Body of pancreas (tissue), 4 donors: ENCODE results near the gene CAPN10. TPM values are rescaled to one million over a fixed set of nuclear protein-coding genes. Genes with fewer than 3 reads are reported as not detected.
A peak's percentile ranks its signal among the peaks of the same experiment; 100 is the strongest.

Experiments
- ATAC-seq: fragments of 150-250 bp; one replicate; pipeline ENCODE4 v1.9.1; 2016
- DNase-seq, 4 donors: peaks; one replicate each; pipeline ENCODE4 v3.0.0-alpha.2; 2019
- H3K27ac ChIP-seq, 4 donors: fragments of 200-600 bp; sonication (generic); 1 replicate in 3 of 4; 2 replicates in 1 of 4; pipeline versions ENCODE4 v1.5.1 to v1.6.1; 2016 to 2019; ENCODE audit warnings: mild to moderate bottlenecking in 1 of 4, mixed read lengths in 1 of 4, moderate library complexity in 1 of 4
- H3K27me3 ChIP-seq, 2 donors: fragments of 200-600 bp; sonication (generic); one replicate each; pipeline ENCODE4 v1.6.0; 2016; ENCODE audit warnings: mild to moderate bottlenecking in 1 of 2
- H3K36me3 ChIP-seq, 2 donors: fragments of 200-600 bp; sonication (generic); replicated peaks in 1 of 2; 2 replicates each; pipeline ENCODE4 v1.5.1; 2016; ENCODE audit warnings: low read depth in 2 of 2; ENCODE audit not compliant: insufficient read depth in 1 of 2
- H3K4me1 ChIP-seq: fragments of 200-600 bp; sonication (generic); one replicate; pipeline ENCODE4 v1.6.0; 2016
- H3K4me3 ChIP-seq, 2 donors: fragments of 200-600 bp; sonication (generic); 1 replicate in 1 of 2; 2 replicates in 1 of 2; pipeline ENCODE4 v1.5.1; 2016 to 2019
- H3K9me3 ChIP-seq, 3 donors: fragments of 200-600 bp; sonication (generic); 1 replicate in 2 of 3; 2 replicates in 1 of 3; pipeline ENCODE4 v1.5.1; 2016
- POLR2A ChIP-seq, 3 donors: fragments of 450-650 bp; IDR thresholded peaks; one replicate each; pipeline ENCODE4 v1.6.1; 2016; ENCODE audit warnings: antibody characterized with exemption in 3 of 3, mild to moderate bottlenecking in 2 of 3
- WGBS, 2 donors: methylation state at CpG; one replicate each; pipeline ENCODE4 v1.1.5; 2017; 5-methylcytosine and 5-hydroxymethylcytosine counted together
- intact Hi-C: fragments of 100-400 bp; cut with DNase I; formaldehyde crosslinking; loops from one replicate; pipeline ENCODE4 v1.15.1; 2023
- total RNA-seq, 2 donors: library from RNA; depleted of rRNA; stranded (reverse); fragments of >200 nt; gene quantifications; one replicate each; pipeline ENCODE4 v1.1.0, GENCODE V29; 2016
- TF ChIP-seq, protein P1 (sequence below), 7 experiments: fragments of 450-650 bp in 4 of 7; fragments of 200-600 bp in 3 of 7; sonication (generic) in 3 of 7; IDR thresholded peaks; one replicate each; pipeline ENCODE4 v1.5.1; 2016 to 2019; ENCODE audit warnings: antibody characterized with exemption in 7 of 7

CAPN10 gene
- total RNA-seq, 2 donors from 2014 or later: 16.3 to 34.3 TPM

GRCh38 chr2:240642061-240642805 is 55.7 kb downstream of the CAPN10 start:
- Histone ChIP-seq H3K4me3 (no peak overlapping the region), H3K27me3 (no peaks in the 10 kb centered on the region), H3K27ac (no peak overlapping the region), H3K9me3 (no peaks in the 10 kb centered on the region), H3K4me1 (no peaks in the 10 kb centered on the region), H3K36me3 (no peaks in the 10 kb centered on the region)
- WGBS, 2 donors: 79 to 87% methylated on average over 20 to 25 of the region's 36 CpGs
- TF ChIP-seq POLR2A (IDR thresholded peaks at IDR 0.05): no peak
- TF ChIP-seq, protein P1, sequence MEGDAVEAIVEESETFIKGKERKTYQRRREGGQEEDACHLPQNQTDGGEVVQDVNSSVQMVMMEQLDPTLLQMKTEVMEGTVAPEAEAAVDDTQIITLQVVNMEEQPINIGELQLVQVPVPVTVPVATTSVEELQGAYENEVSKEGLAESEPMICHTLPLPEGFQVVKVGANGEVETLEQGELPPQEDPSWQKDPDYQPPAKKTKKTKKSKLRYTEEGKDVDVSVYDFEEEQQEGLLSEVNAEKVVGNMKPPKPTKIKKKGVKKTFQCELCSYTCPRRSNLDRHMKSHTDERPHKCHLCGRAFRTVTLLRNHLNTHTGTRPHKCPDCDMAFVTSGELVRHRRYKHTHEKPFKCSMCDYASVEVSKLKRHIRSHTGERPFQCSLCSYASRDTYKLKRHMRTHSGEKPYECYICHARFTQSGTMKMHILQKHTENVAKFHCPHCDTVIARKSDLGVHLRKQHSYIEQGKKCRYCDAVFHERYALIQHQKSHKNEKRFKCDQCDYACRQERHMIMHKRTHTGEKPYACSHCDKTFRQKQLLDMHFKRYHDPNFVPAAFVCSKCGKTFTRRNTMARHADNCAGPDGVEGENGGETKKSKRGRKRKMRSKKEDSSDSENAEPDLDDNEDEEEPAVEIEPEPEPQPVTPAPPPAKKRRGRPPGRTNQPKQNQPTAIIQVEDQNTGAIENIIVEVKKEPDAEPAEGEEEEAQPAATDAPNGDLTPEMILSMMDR (IDR thresholded peaks at IDR 0.05): no peak
- ATAC-seq (no peak), DNase-seq (peak in 1 of 4 donors; percentile 8)
- intact Hi-C loops: no loop called here

DNA sequence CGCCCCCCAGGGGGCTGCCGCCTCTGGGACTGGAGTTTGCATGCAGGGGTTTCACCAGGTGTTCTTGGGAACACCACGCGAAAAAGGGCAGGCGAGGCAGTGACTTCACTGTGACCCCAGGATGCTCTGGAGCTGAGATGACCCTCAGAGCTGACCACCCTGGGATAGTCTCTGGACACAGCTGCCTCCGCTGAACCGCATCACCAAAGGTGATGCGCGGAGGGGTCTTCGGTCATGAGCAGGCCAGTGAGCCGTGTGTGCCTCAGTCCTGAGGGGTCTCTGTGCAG is 56.2 kb downstream of the CAPN10 start:
- ATAC-seq: no peak
- Histone ChIP-seq H3K36me3 (no peaks in the 10 kb centered on the region), H3K9me3 (no peaks in the 10 kb centered on the region), H3K4me1 (no peaks in the 10 kb centered on the region), H3K27me3 (no peaks in the 10 kb centered on the region), H3K27ac (no peak overlapping the region), H3K4me3 (no peak overlapping the region)
- no peak for DNase-seq
- intact Hi-C loops: no loop called here
- TF ChIP-seq POLR2A (IDR thresholded peaks at IDR 0.05): no peak
- TF ChIP-seq, protein P1 (IDR thresholded peaks at IDR 0.05): no peak
- 75% methylated on average over 11 of the region's 11 CpGs; no CpG with 5 or more reads in 1 of the 2 donors for WGBS, 2 donors

GRCh38 chr2:240643093-240643810 is 56.7 kb downstream of the CAPN10 start:
- no peaks in the 10 kb centered on the region for H3K36me3 ChIP-seq
- intact Hi-C loops: no loop called here
- no peaks in the 10 kb centered on the region for H3K9me3 ChIP-seq
- no peaks in the 10 kb centered on the region for H3K4me1 ChIP-seq
- H3K4me3 ChIP-seq: no peak overlapping the region
- no peak for ATAC-seq
- peak in 1 of 4 donors; percentile 8 for DNase-seq
- TF ChIP-seq, protein P1 (IDR thresholded peaks at IDR 0.05): no peak
- TF ChIP-seq POLR2A (IDR thresholded peaks at IDR 0.05): no peak
- no peak overlapping the region for H3K27ac ChIP-seq
- 54 to 70% methylated on average over 9 to 13 of the region's 13 CpGs for WGBS, 2 donors
- peaks cover 0 to 2% of the 10 kb centered on the region in 2 donors for H3K27me3 ChIP-seq

DNA sequence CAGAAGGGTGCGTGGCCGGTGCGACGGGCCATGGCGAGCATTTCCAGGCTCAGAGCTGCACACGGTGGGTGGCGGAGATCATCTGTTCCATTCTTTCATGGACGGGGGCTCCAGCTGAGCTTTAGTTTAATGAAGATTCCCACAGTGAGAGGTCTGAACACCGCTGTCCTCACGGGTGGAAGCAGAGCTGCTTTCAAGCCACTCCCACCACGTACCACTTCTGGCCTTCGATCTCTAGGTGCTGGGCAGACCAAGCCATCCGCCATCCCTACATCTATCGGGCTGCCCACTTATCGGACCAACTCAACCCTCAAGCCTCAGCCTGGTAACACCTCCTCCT is 57.2 kb downstream of the CAPN10 start:
- Histone ChIP-seq H3K4me3 (no peak overlapping the region), H3K27ac (no peak overlapping the region), H3K27me3 (peaks cover 0 to 3% of the 10 kb centered on the region in 2 donors), H3K36me3 (no peaks in the 10 kb centered on the region), H3K9me3 (no peaks in the 10 kb centered on the region), H3K4me1 (no peaks in the 10 kb centered on the region)
- intact Hi-C loops: no loop called here
- ATAC-seq (no peak), DNase-seq (no peak)
- WGBS, 2 donors: 60 to 80% methylated on average over 7 to 15 of the region's 15 CpGs
- TF ChIP-seq, protein P1 (IDR thresholded peaks at IDR 0.05): no peak
- TF ChIP-seq POLR2A (IDR thresholded peaks at IDR 0.05): no peak
